Activated T-helper 1 cell treated with anti-CD3 and anti-CD28 coated beads, Interleukin-2, amount 50 U/mL, for 16 hours (primary cell): ENCODE results near the gene TOP3B.
"Not testable (repeated sequence)": the region's sequence is repeated elsewhere in the genome, so short reads cannot be mapped to it uniquely, and the experiment has no call there.

Source experiments
- DNase-seq, 2 donors: peaks; one replicate each; pipeline ENCODE4 v3.0.0-alpha.2; 2020; ENCODE audit warnings: low read depth in 1 of 2, low spot score in 1 of 2

TOP3B gene

GRCh38 chr22:21928048-21928447 lies 54.5 kb downstream of the TOP3B start:
- DNase-seq, result no peak

GRCh38 chr22:21927174-21927823 lies 55.3 kb downstream of the TOP3B start:
- DNase-seq, result no peak

GRCh38 chr22:21926728-21927127 lies 55.9 kb downstream of the TOP3B start:
- DNase-seq, result no peak

GRCh38 chr22:21923163-21923561 lies 59.4 kb downstream of the TOP3B start:
- no peak for DNase-seq

GRCh38 chr22:21922370-21923162 lies 60.0 kb downstream of the TOP3B start:
- DNase-seq, result no peak

GRCh38 chr22:21921729-21922128 lies 60.9 kb downstream of the TOP3B start:
- no peak for DNase-seq

GRCh38 chr22:21921184-21921721 lies 61.3 kb downstream of the TOP3B start:
- DNase-seq, result no peak

GRCh38 chr22:21920341-21921183 lies 62.0 kb downstream of the TOP3B start:
- DNase-seq, result no peak

GRCh38 chr22:21919526-21920307 lies 62.9 kb downstream of the TOP3B start:
- no peak for DNase-seq

GRCh38 chr22:21918466-21919185 lies 64.0 kb downstream of the TOP3B start:
- no peak for DNase-seq

GRCh38 chr22:21917959-21918261 lies 64.7 kb downstream of the TOP3B start:
- DNase-seq, result no peak

- DNase-seq, result no peak
Measured at GRCh38 chr22:21917181-21917958, 65.2 kb downstream of the TOP3B start.

GRCh38 chr22:21916309-21916918 lies 66.2 kb downstream of the TOP3B start:
- DNase-seq, result no peak

GRCh38 chr22:21915624-21916308 lies 66.8 kb downstream of the TOP3B start:
- no peak for DNase-seq

GRCh38 chr22:21914033-21914642 lies 68.4 kb downstream of the TOP3B start:
- not testable (repeated sequence) for DNase-seq

GRCh38 chr22:21910367-21910766 lies 72.2 kb downstream of the TOP3B start:
- DNase-seq, result not testable (repeated sequence)

GRCh38 chr22:21909871-21910270 lies 72.7 kb downstream of the TOP3B start:
- no peak for DNase-seq
